Mucosa of gallbladder (tissue), 1 donor: Measurements from ENCODE around the gene LMAN1. TPM values are rescaled to one million over a fixed set of nuclear protein-coding genes. Genes with fewer than 3 reads are reported as not detected.

Experiments
- DNase-seq: peaks from one replicate; pipeline ENCODE4 v3.0.0-alpha.2; 2020; ENCODE audit warnings: low spot score
- total RNA-seq: library from RNA; stranded (reverse); gene quantifications from one replicate; pipeline ENCODE4 v1.2.1, GENCODE V29; 2021
- donor health status: DM: no; HTN: no; CAD: no.

The LMAN1 gene
- total RNA-seq, 1 donor from 2014 or later: 63.6 TPM

DNA sequence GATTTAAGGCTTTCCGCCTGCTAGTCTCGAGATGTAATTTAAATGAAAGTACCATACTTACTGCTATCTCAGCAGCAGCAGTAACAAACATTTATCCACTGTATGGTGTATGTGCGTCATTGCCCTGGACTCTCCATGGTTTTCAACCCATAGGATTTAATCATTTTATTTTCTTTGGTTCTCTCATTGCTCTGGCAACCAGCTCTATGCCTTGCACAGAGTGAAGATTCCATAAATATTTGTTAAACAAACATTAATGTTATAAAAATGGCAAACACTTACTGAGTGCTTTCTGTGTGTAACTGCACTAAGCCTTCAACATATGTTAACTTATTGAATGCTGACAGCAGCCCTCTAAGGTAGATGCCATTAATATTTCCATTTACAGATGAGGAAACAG is 1.3 kb upstream of the LMAN1 start:
- no peak for DNase-seq

DNA sequence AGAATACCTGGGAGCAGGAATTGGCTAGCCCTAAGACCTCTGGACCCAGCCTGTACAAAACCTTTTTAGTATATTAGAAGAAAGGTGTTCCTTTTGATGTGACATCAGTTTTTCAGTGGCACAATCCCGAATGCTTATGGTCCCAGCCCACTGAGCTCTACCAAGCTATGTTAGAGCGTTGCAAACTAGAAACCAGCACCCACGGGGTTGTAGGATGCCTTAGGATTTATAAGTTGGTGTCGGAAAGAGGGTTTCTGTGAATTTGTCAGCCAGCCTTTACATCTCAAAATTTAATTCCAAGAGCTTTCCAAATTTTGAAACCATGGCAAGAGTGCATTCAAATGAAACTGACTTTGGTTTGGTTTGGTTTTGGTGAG is 499 bp upstream of the LMAN1 start:
- DNase-seq: no peak

DNA sequence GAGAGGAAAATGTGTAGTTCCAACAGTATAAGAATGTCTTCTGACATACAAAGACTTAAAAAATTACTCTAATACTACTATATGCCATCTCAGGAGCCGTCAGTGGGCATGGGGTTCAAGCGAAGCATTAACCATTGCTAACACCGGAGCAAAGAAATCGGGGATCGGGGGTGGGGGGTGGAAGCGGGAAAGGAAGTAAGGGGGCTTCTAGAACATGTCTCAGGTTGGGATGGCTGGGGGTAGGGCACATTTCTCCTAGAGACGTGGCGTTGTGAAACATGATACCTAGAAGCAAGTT is 702 bp downstream of the LMAN1 start:
- DNase-seq: no peak

DNA sequence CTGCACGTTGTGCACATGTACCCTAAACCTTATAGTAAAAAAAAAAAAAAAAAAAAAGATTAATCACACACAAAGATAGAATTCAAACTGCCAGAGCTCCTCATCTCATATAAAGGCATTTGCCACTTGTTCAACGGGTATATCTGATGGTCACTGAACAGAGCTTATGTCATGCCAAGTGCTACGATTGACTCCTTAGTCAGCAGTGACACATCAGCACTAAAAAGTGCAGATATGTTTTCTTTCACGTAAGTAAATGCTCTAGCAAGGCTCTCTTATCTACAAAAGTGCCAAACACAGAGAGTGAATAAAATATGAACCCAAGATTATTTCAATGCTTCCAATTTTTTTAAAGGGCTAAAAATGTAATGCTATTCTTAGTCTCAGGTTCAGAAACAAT is 1.1 kb downstream of the LMAN1 start:
- no peak for DNase-seq

DNA sequence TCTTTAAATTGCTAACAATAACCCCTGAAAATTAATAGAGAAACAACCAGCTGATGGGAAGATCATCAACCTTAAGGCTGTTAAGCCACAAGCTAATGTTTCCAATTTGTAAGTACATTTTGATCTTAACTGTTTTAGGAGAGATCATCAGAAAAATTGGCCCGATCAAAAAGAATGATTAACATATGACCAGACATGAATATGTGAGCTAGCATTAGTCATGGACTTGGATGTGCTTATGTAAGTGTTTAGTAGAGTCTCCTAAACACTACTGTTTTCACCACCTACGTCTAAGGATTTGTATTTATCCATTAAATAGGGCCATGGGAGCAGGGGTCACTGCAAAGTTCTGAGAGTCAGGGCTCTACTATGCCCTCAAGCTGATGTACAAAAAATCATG is 4.3 kb downstream of the LMAN1 start:
- no peak for DNase-seq

DNA sequence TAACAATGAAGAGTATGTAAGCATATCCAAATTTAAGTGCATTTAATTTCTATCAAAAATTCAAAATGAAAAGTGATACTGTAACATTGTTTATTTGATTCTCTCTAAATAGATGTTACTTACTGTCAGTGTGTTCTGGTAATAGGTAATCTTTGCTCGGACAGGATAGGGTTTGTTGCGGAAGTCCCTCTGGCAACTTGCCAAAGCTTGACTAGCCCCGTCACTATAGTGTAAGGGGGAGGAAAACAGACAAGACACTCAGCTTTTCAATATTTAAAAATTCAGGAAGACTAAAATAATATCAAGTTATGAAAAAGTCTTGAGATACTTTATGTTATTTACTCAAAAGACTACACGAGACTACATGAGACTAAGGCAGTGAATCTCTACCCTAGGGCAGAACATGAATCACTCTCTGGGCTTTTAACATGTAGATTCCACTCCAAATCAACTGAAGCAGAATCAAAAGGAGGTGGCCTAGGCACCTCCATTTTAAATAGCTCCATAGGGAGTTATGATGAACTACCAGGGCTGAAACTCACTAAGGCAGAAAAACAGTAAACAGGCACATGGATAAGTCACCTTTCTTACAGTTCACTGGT is 5.9 kb downstream of the LMAN1 start:
- no peak for DNase-seq

DNA sequence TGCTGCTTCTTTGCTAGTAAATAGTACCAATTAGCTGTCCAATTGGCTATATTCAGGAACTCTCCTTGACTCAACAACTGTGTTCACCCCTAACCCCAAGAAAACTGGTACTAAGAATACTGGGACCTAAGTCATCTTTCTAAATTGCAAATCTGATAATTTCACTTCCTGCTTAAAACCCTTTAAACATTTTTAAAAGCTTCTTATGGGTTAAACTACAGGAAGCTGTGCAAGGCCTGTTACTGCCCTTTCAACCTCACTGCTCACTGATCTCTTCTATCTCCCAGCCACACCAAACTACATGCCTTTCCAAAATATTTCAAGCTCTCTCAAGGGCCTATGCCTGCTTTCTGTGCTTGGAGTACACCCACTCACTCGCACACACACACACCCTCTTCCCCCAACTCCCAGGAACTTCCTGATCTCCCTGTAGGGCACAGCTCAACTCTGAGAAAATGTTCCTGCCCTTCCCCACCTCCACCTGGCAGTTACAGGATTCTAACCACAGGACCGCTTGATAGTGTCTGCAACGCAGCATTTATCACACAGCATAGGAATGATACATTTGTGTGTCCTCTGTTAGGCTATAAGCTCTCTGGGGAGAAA is 6.7 kb downstream of the LMAN1 start:
- no peak for DNase-seq

DNA sequence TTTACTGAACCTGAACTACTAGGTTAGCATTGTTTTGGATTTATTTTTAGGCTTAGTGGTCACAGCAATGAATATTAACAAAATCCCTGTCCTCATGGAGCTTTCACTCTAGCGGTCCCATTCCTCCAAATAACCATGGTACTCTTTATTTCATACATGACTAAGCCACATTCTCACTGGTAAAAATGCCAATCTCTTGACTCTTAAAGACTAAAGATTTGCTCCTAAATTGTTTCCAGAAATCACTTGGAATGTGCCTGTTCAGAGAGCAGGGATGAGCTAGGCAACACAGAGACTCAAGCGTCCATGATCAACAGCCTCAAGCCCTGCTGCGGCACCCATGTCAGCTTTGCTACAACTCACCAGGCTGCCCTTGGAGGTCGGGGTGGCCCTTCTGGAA is 13.5 kb downstream of the LMAN1 start:
- DNase-seq: no peak

DNA sequence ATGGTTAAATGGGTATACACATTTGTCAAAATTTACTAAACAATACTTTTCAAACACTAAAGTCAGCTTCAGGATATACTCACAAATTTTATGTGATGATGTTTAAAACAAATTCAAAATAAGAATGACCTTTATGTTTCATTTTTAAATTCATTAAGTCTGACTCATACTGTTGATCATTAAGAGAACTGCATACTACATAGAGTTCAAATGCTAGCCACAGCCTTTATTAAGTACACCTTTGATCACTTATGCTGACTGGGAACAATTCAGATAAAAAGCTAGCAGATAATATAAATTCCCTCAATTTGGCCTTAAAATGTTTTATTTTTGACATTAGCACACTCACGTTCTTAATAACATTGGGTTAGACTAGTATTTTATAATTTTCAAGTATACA is 14.1 kb downstream of the LMAN1 start:
- no peak for DNase-seq

DNA sequence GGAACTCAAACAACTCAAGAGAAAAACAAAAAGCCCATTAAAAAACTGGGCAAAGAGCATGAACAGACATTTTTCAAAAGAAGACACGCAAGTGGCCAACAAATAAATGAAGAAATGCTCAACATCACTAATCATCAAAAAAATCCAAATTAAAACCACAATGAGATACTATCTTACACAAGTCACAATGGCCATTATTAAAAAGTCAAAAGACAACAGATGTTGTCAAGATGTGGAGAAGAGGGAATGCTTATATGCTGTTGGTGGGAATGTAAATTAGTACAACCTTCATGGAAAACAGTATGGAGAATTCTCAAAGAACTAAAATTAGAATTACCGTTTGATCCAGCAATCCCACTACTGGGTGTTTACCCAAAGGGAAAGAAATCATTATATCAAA is 15.1 kb downstream of the LMAN1 start:
- DNase-seq: no peak

DNA sequence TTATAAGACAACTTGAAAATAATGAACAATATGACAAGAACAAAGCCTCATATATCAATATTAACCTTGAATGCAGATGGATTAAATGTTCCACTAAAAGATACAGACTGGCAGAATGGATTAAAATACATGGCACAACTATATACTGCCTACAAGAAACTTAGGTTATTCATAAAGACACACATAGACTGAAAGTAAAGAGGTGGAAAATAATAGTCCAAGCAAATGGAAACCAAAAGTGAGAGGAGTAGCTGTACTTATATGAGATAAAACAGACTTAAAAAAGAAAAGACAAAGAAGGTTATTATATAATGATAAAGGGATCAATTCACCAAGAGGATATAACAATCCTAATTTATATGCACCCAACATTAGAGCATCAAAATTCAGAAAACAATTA is 18.2 kb downstream of the LMAN1 start:
- DNase-seq: no peak

DNA sequence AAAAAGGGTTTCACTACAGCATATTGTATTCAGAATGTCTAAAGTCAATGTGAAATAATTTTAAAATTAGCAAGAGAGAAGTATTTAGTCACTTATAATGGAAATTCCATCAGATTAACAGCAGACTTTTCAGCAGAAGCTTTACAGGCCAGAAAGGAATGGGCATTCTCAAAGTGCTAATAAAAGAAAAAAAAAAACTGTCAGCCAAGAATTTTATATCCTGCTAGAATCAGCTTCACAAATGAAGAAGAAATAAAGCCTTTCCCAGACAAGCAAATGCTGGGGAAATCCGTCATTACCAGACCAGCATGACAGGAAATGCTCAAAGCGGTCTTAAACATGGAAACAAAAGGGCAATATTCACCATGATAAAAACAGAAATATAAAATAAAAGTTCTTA is 18.8 kb downstream of the LMAN1 start:
- no peak for DNase-seq

DNA sequence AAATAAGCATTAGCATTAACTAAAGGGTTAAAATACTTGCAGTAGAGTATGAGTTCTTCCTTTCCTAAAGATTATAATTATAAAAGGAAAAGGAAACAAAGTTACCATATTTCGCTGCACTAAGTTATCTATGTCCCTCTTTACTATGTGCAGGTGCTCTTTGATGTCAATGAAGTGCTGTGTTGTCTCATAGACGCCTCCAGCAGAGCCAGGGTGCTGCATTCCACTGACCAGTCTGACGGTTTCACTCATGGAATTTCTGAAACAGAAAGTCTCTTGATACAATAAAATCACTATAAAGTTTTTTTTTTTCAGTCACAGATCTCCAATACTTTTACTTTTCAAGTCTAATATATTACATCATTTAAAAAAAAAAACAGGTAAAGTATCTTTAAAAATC is 26.1 kb downstream of the LMAN1 start:
- no peak for DNase-seq

DNA sequence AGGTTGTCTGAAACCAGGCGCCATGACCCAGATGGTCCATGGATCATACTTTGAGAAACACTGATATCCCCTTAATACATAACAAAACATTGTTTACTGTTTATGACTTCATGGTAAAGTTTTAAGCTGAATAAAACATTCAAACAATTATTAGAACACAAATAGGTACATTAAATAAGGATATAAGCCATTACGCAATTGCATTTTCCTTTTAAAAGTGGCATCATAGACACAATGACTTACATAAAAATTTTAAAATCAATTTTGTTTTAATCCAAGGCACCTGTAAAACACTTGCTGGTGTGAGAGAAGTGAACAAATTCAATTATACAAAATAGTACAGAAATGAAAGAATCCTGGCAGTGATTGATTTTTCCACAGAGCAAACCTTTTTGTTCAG is 30.4 kb downstream of the LMAN1 start:
- DNase-seq: no peak

DNA sequence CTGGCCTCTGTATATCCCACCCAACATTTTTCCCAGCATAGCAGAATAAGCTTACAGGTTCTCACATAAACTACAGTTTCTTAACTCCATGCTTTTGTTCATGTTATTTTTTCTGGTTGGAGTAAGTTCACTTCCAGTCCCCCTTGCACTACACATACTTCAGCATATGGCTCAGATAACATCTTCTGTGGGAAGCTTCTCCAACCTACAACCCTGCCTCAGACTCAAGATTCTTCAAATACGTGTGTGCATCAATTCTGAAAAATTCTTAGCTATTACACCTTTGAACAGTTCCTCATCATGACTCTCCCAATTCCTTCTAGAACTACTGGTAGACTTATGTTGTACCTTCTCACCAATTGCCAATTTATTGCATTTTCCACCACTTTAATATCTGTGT is 33.1 kb downstream of the LMAN1 start:
- DNase-seq: no peak

DNA sequence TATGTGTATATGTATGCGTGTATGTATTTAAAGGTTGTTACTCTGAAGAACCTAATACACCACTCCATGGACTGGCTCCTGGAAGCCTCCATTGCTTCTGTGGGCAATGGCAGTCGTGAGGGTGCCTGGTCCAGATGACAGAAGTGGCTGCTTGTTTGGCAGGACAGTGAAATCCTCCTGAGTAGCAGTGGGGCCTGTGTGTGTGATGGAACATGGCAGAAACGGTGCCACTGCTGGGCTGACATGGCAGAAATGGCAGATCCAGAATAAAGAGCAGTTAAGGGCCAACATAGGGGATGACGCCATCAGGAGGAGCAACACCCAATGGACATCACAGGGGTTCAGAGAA is 34.5 kb downstream of the LMAN1 start:
- no peak for DNase-seq

DNA sequence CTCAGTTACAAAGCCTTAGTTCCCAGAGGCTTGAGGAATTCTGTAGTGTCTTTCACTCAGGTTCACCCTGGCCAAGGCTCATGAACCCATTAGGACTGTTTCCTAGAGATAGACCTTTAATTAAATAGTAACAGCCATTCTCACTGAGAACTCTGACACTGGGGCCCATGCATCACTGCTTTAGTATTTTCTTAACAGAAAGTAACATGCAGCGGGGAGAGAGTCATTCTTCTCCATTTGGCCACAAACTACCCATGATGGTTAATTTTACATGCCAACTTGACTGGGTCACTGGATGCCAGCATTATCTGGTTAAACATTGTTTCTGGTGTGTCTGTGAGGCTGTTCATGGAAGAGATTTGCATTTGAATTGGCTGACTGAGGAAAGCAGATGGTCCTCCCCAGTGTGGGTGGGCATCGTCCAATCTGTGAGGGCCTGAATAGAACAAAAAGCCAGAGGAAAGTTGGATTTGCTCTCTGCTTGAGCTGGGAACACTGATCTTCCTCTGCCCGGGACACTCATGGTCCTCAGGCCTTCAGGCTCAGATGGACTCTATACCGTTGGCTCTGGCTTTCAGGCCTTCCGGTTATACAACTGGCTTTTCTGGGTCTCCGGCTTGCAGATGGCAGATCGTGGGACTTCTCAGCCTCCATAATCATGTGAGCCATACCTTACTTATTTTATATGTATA is 35.0 kb downstream of the LMAN1 start:
- DNase-seq: no peak

DNA sequence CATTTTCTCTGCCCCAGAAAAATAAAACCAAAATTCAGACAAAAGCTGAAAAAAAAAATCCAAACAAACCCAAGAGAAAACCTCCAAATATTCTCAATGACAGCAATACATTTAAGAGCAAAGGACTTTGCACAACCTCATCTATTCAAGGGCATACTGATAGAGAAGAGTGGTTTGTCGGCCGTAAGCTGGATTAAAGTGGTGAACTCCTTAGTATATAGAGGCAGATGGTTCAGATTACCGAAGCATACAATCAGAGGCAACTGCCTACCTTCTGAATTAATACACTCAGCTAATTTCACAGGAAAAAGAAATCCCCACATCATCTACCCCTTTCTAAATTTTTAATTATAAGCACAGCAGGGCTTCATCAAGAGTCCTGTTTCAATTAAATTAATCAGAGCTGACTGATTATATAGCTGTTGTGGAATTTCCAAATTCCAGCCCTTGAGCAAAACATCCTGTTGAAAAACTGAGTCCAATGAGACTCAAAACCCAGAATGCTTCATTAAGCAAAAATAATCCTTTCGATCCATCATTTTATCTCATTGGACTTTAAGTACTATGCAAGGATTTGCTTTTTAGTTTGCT is 40.5 kb downstream of the LMAN1 start, which contains the start of gene CPLX4:
Gene CPLX4 (minus strand): TSS at position 190 of the 591 bp plus-strand sequence. CDS start 187 bp downstream, at position 3.
- DNase-seq: no peak

DNA sequence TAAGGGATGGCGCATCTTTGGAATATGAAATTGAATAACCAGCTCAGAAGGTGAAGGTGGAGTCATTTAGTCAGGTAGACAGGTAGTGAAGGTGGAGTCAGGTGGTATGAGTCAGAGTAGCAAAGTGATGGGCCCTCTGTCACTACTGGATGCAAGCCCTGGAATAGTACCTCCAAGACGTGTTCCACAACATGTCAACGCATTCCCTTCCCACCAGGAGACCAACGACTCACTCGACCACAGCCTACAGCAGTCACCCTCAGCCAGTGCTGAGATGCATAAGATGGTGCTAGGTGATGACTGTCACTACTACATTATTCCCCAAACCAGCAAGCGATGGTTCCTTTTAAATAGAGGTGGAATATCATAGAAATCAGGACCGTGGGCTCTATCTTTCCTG is 47.4 kb downstream of the LMAN1 start:
- no peak for DNase-seq

DNA sequence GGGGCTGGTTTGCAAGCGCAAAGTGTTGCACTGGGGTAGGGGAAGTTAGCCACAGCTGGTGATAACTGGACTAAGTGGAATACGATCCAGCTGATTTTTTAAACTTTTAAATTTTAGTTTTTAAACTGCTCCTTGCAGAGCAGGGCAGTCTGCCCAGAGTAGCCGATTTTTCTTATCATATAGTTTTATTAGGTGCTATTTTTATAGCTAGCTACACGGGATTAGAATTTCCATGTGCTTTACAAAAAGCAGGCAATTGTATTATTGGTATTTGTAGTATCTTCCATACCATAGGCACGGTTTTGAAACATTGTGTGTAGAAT is 50.2 kb downstream of the LMAN1 start:
- DNase-seq: no peak

DNA sequence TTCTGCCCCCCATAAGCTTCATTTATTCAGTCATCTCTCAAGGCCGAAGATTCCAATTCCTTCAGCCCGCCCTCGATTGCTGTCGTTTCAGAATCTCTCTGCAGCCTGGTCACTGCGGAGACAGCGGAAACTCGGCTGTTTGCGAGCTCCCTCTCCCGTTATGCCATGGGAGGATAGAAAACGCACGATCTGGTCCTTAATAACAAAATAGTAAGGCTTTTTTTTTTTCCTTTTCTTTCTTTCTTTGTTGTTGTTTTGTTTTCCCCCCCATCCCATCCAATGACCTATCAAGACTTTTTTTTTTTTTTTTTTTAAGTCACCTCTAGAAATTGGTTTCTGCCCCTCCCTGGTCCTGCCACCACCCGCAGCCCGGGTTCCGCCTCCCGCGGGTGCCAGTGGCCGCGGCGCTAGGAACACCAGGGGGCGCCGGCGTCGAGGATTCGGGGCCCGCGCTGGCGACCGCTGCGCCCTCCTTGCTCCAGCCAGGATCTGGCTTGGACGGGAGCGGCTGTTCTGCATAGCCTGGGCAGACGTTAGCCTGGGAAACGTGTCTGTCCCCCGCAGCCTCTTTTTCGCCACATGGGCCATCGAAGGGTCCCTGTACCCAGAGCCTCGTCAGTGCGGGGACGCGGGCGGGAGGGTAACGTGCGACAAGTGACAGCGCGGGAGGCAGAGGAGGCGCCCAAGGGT is 50.7 kb downstream of the LMAN1 start:
- DNase-seq: peak; percentile 68

DNA sequence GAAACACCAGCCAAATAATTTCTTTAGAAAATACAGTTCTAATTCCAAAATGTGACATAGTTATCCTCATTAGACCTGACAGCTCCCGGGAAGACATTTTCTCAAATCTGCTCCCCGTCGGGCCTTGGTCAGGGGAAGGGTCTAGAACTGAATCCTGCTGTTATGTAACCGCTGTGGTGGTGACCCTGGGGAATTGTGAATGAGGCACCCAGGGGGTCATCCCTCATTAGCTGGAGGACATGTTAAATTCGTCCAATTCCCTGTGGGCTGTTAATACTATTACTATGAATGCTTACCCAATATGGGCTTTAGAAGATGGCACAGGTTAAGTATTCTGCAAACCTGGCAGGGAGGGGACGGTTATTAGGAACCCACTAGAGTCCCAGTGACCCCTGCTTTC is 52.4 kb downstream of the LMAN1 start:
- no peak for DNase-seq

DNA sequence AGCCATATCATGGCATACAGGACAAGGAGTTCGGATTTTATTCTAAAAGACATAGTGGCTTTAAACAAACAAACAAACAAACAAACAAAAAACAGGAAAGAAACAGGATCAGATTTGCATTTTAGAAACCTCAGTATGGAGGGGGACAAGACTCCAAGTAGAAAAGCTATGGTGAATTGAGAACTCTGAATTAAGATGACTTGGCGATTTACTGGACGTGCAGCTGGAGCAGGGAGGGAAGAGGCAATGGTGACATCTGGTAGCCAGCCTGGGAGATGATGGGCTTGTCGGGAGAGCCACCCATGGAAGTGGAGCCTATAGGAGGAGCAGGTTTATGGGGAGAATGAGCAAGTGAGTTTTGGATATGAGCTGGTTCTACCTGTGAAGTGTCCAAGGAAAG is 53.8 kb downstream of the LMAN1 start:
- DNase-seq: no peak
